Stimulated activated CD8-positive, alpha-beta memory T cell treated with anti-CD3 and anti-CD28 coated beads, Interleukin-12 subunit alpha, Interleukin-12 subunit beta, amount 100 ng/mL, for 4 hours (primary cell): ENCODE measurements around the gene ZMIZ1.
"Not testable (repeated sequence)": the region's sequence is repeated elsewhere in the genome, so short reads cannot be mapped to it uniquely, and the experiment has no call there.

Experiments
- DNase-seq: peaks from one replicate; pipeline ENCODE4 v3.0.0-alpha.2; 2020; ENCODE audit warnings: low read depth

Gene ZMIZ1

DNA sequence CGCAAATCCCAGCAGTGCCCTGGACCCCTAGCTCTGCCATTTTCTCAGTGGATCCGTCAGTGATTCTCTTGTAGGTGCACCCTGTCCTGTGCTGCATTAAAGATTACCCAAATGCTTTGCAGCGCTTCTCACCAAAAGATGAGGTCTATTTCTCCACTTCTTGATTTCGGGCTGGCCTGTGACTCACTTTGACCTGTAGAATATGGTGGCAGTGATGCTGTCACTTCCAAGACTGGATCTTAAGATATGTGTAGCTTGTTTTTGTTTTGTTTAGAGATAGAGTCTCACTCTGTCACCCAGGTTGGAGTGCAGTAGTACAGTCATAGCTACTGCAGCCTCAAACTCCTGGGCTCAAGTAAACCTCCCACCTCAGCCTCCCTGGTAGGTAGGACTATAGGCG, 37.0 kb upstream of the ZMIZ1 start:
- DNase-seq: no peak

DNA sequence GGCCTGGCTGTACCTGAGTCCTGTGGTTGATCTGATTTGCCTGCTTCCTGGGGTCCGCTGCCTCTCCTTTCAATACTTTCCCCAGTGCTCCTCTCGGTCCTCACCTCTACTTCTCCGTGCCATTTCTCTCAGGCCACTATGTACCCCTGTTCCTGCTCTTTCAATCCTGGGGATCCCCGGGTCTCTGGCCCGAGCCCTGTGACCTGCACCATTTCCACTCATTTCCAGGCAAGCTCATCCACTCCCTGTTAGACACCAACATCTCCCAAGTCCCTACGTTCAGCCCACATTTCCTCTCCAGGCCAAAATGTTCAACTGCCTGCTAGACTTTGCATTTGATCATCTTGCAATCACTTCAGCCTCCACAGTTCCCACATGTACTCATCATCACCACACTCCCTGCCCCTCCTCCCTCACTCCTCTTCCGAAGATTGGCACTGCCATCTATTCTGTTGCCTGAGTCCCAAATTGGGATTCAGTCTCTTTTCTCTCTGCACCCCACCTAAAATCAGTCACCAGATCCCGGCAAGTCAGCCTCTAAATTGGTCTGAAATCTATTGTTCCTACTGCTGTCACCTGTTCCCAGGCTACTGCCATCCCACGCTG, 34.4 kb upstream of the ZMIZ1 start:
- DNase-seq: no peak

DNA sequence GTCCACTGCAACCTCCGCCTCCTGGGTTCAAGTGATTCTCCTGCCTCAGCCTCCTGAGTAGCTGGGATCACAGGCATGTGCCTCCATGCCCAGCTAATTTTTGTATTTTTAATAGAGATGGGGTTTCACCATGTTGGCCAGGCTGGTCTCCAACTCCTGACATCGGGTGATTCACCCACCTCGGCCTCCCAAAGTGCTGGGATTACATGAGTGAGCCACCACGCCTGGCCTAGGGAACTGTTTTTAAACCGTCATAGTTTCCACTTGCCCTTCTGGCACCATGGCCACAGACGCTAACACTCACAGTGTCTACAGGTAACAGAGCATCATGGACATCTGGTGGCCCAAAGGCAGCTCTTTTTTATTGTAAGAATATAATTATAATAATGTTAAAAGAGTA, 32.4 kb upstream of the ZMIZ1 start:
- not testable (repeated sequence) for DNase-seq

DNA sequence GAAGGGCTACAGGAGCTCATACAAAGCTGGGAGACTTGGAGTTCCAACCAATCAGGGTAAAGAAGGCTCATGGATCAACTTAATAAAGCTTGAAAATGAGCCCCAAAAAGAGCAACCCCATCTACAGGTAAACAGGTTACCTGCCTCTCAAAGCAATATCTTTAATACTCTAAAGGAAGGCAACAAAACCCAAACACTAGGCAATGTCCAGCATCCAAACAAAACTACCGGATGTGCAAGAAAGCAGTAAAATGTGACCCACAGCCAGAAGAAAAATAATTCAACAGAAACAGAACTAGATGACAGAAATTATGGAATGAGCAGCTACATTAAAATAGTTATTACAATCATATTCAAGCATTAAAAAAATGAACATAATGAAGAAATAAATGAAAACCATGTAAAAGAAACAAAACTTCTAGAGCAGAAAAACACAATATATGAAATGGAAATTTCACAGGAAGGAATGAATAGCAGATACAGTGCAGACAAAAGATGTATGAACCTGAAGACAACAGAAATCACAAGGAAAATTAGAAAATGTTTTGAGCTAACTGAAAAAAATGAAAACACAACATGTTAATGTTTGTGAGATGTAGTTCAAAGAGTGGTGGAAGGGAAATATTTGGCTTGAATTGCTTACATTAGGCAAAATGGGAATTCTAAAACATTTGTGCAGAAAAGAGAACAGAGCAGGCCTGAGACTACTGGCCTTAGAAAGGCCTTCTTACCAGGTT, 30.5 kb upstream of the ZMIZ1 start:
- no peak for DNase-seq

DNA sequence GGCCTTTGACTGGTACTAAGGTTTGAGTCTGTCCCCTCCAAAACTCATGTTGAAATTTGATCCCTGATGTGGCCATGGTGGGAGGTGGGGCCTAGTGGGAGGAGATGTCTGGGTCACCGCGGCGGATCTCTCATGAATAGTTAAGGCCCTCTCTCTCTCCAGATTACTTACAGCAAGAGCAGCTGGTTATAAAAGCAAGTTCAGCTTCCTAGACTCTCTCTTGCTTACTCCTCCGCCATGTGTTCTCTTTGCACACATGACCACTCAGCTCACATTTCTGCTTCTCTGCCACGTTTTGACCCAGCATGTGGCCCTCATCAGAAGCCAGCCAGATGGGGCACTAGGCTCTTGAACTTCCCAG, 29.9 kb upstream of the ZMIZ1 start:
- no peak for DNase-seq

DNA sequence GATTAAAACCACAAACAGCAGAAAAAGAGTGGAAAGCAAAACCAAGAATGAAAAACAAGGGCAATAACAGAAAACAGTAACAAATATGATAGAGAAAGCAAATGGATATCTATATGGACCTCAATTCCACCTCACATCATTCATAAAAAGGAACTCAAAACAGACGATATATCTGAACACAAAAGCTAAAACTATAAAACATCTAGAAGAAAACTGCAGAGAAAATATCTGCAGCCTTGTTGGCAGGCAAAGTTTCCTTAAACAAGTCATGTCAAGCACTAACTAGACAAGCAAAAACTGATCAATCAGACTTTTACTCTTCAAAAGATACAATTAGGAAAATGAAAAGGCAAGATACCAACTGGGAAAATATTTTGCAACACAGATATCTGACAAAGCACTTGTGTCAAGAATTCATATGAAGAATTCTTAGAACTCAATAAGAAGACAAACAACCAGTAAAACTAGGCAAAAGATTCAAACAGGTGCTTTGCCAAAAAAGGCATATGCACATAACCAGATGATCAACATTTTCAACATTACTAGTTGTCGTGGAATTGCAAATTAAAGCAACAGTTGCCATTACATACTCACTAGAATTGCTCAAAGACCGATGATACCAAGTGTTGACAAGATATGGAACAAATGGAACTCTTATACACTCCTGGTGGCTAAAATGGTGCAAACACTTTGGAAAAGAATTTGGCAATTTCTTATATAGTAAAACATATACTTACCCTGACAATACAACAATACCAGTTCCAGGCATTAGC, 25.9 kb upstream of the ZMIZ1 start:
- DNase-seq: no peak

DNA sequence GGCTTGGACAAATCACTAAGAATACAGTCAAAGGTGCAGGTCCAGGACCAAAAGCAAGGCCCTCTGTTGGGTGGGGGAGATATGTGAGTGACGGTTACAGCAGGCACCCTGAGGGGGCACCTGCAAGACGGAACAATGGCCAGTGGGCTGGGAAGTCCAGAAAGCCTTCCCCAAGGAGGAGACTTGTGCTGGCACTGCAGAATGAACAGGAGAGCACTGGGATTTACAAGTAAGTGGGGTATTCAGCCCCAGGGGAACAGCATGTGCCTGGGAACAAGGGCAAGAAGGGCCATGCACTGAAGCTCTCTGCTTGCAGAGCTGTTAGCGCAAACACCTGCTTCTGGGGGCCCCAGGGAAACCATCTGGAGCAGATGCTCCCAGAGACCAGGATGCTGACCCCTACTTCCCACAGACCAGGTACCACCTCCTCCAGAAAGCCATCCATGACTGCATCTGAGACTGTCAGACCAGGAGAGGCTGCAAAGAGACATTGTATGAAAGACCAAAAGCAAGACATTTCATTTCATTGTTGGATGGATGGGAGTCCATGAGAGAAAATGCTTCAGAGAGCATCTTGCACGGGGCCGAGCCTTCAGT, 24.6 kb upstream of the ZMIZ1 start:
- no peak for DNase-seq

DNA sequence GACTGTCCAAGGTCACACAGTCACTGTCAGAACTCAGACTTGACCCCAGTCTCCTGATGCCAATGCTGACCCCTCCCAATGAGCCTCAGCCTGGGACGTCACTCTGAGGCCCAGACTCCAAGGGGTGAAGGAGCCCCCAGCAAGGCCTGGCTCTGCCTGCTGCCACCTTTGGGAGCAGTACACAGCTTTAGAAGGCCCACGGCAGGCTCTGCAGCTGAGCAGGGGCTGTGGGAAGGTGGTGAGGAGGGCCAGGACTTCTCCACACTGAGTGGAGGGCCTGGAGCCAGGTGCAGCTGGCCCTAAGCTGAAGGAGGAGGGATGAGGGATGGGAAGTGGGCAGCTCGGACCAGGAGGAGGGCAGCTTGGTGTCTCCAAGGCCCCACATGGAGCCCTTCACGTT, 23.9 kb upstream of the ZMIZ1 start:
- no peak for DNase-seq

DNA sequence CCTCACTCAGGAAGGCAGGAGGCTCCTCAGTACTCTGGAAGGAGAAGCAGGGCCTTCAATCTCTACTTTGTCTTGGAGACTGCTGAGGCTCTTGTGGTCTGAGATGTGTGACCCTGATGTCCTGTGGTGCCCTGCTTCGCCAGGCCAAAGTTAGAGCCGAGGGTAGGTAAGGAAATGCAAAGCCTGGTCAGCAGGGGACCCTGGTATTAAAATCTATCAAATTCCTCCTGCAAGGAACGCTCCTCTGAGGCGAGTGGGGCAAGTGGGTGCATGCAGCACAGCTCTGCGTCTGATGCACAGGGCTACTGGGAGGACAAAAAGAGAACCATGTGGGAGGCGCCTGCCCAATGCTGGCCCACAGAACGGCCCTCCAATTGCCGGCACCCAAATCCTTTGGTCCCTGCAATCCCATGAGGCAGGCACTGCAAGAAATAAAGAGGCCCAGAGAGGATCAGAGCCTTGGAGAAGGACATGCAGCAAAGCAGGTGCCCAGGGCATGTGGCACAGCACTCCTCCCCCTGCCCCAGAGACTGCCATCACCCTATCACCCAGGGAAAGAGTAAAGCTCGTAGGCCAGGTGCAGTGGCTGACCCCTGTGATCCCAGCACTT, 23.1 kb upstream of the ZMIZ1 start:
- no peak for DNase-seq

DNA sequence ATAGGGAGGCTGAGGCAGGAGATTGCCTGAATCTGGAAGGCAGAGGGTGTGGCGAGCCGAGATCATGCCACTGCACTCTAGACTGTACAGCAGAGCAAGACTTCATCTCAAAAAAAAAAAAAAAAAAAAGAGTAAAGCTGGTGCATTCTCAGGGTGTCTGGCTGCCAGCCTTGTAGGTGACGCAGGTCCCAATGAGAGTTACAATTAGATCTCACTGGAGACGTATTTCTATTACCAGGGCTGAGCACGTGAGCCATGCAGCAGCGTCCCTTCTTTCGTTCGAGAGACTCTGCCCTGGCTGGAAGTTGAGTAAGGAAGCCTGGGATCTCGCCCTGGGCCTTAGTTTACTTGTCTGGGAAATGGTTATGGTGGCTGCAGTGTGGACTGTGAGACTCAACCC, 22.4 kb upstream of the ZMIZ1 start:
- no peak for DNase-seq

DNA sequence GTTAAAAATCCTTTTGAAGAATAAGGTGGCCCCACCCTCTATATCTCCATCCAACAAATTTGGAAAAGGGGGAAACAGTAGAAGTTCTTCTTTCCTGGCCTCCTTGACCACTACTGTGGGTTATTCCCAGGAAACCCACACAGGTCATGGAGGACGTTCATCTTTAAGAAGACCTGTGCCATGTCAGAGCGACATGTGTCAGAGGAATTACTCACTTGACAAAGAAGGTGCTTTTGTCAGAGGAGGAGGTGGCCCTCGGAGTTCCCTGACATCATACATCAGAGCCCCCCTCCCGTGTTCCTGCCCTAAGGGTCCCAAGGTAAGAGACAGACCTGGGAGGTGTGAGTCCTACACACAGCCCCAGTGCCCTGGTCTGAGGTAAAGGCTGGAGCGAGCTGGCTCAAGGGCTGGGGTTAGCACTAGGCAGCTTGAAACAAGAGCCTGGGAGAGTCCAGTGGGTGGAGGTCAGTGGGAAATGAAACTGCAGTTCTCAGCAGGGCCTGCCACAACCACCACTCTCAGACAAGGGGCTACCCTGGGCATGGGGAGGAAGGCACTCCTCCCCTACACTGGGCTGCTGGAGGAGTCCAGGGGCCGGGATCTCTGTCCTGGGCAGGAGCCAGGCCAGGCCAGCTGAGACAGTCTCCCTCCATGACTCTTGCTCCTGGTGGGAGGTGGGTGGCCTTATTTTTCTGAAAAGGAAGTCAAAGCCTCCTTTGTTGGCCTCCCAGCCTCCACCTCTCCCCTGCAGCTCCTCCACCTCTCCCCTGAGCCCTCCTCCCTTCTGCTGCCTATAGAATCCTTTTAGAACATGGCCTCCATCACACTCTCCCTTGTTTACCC, 21.8 kb upstream of the ZMIZ1 start:
- DNase-seq: no peak

DNA sequence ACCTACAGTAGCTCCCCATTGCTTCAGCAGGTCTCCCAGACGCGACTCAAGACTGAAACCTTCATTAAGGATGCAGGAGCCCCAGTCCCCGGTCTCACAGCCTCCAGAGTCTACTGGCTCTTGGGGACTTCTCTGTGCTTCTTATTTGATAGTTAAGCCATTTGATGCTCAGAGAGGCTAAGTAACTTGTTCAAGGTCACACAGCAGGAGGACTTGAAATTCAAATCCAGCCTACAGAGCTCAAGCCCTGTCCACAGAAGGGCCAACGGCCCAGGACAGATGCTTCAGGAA, 21.2 kb upstream of the ZMIZ1 start:
- no peak for DNase-seq

DNA sequence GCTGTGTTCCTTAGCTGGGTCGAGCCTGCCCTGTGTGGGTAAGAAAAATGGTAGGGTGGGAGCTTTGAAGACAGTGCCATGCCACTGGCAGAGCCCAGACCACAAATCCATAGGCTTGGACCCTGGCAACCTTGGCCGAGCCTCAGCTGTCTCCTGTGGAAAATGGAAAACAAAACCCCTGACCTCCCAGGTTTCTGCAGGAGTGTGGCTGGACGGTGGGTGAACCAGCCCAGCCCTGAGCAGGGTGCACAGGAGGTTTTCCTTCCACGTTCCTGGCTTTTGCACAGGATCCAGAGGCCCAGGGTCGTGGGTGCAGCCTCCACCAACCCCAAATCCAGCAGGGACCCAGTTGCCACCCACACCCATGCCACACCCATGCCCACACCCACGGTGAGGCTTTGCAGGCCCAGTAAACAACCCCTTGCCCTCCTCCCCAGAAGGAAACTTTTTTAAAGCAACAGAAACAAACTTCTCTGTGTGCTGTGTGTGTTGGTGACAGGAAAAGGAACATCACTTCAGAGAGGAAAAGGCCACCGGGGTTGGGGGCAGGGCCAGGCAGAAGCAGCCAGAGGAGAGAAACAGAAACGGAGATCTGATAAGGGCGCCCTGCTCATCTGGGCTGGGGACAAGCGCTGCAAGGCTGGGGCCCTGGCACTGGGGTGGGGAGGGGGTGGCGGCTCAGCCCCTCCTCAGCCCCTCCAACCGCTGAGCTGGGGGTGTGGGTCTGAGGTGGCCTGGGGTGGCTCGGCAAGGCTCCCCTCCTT, 20.7 kb upstream of the ZMIZ1 start:
- DNase-seq: no peak

DNA sequence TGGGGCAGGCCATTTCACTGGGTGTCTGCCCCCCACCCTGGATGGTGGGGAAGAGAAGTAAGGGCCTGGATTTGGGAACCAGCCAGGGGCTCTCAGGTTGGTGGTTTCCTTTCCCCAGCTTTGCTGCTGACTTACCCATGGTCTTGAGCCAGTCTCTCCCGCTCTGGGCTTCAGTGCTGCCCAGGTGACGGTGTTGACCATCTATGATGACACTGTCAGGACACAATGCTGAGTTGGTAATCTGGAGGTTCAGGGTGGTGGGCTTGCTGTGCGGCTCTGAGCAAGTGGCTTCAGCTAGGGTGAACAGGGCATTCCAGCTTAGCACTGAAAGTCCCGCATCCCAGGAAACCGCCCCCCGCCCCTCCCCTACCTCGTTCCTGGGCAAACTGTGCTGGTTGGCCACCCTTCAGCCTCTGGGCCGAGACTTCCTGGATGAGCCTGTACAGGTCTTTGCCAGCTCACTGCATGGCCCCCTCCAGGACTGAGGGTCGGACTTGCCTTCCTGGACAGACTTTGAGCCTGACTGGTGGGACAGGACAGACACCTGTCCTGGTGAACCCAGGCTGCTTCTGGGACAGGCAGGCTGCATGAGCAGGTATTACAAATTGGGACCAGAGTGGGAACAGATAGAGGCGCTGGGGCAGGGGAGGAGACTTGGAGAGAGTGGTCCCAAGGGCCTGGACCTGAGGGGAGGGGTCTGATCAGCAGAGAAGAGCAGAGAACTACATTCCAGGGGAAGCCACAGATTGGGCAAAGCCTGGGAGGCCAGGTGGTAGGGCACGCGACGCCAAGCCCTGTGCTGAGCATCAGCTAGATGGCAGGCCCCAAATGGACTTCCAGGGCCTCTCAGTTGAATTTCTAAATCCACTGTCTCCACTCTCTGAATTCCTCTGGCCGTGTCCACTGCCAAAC, 19.9 kb upstream of the ZMIZ1 start:
- DNase-seq: no peak

DNA sequence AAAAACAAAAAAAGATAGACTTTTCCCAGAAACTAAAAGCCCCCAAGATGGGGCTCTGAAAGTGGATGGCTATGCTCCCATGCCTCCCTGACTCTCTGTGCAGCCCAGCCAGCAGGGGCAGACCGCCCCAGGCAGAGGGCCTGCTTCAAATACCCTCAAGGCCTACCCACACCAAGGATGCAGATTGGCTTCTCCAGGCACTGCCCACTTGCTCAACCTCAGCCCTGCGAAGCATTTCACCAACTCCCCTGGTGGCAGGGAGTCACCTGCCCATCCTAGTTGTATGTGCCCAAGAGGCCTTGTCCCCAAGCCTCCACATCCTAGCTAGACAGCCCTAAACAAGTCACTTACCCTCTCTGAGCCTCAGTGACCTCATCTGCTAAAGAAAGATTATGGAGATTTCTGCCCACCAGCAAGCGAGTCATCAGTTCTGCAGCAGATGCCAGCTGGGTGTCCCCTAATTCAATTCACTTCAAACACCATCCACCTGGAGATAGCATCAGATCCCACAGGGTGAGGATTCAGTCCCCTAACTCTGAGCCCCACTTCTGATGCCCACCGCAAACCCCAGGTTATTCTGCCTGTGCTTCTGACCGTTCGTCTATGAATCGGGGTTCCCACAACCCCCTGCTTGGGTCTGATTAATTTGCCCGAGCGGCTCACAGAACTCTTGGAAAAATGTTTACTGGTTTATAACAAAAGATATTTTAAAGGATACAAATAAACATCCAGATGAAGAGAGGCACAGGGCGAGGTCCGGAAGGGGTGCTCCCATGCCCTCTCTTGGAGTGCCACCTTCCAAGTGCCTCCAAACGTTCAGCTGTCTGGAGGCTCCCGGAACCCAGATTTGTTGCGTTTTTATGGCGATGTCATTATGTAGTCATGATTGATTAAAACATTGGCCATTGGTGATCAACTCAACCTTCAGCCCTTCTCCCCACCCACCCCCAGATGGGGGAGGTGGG, 18.6 kb upstream of the ZMIZ1 start:
- DNase-seq: no peak

DNA sequence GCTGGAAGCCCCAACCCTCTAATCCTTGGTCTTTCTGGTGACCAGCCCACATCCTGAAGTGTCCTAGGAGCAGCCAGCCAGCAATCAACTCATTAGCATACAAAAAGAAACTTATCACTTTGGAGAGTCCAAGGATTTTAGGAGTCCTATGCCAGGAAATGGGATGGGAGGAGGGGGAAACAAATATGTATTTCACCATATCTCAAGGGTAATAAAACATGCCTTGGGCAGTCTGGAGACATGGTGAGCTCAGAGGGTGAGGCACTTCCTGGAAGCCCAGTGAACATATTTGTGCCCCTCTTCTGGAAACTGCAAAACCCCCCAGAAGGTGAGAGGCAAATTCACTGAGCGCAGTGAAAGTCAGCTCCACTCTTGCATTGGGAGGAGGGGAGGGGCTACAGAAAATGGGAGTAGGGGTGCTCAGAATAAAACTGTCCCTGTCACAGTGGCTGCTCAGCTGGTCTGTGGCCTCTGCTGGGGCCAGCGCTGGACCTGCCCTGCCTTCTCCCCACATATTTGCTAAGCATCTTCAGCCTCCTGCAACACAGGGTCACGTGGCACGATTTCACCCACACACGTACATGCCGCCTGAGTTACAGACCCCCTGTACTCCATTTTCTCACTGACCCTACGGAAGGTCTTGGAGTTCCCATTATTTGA, 17.7 kb upstream of the ZMIZ1 start:
- no peak for DNase-seq

DNA sequence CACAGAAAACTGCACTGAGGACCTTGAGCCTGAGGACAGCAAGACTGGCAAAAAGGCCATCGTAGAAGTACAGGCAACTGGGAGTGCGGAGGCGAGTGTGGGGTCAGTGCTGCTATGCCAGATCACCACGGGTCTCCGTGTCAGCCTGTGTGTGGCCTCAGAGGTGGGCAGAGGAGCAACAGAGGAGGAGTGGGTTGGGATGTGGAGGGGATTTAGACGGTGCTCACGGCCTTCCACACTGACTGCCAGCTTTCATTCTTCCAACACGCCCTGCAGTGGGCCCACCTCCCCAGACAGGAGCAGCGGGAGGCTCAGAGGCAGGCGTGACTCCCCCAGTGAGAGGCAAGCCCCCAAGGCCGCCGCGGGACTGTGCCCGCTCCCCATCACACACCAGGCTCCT, 17.0 kb upstream of the ZMIZ1 start:
- DNase-seq: no peak
